Measurements from ENCODE around the gene MRPL10.
"Not testable (repeated sequence)": the region's sequence is repeated elsewhere in the genome, so short reads cannot be mapped to it uniquely, and the experiment has no call there.

Gene MRPL10

GRCh38 chr17:47789611-47790561 is 41.5 kb downstream of the MRPL10 start:
- peak; percentile 78 for DNase-seq

- peak; percentile 39 for DNase-seq
Measured at GRCh38 chr17:47785538-47786123, 45.7 kb downstream of the MRPL10 start.

- no peak for DNase-seq
Measured at GRCh38 chr17:47781397-47781796, 49.9 kb downstream of the MRPL10 start.

GRCh38 chr17:47778184-47778635 is 53.1 kb downstream of the MRPL10 start:
- DNase-seq, result no peak

GRCh38 chr17:47776330-47777197 is 54.8 kb downstream of the MRPL10 start:
- peak; percentile 43 for DNase-seq

- DNase-seq, result no peak
Measured at GRCh38 chr17:47774987-47775580, 56.3 kb downstream of the MRPL10 start.

GRCh38 chr17:47774331-47774730 is 57.0 kb downstream of the MRPL10 start:
- DNase-seq, result no peak

- not testable (repeated sequence) for DNase-seq
Measured at GRCh38 chr17:47773649-47774048, 57.7 kb downstream of the MRPL10 start.
